Activated naive CD4-positive, alpha-beta T cell (primary cell): Measurements from ENCODE around the gene ANKS1A.
"Not testable (repeated sequence)": the region's sequence is repeated elsewhere in the genome, so short reads cannot be mapped to it uniquely, and the experiment has no call there.

Experiments used
- DNase-seq, 4 experiments: peaks; one replicate each; lab custom pipeline; 2025; lab: John Stamatoyannopoulos, UW

The ANKS1A gene

DNA sequence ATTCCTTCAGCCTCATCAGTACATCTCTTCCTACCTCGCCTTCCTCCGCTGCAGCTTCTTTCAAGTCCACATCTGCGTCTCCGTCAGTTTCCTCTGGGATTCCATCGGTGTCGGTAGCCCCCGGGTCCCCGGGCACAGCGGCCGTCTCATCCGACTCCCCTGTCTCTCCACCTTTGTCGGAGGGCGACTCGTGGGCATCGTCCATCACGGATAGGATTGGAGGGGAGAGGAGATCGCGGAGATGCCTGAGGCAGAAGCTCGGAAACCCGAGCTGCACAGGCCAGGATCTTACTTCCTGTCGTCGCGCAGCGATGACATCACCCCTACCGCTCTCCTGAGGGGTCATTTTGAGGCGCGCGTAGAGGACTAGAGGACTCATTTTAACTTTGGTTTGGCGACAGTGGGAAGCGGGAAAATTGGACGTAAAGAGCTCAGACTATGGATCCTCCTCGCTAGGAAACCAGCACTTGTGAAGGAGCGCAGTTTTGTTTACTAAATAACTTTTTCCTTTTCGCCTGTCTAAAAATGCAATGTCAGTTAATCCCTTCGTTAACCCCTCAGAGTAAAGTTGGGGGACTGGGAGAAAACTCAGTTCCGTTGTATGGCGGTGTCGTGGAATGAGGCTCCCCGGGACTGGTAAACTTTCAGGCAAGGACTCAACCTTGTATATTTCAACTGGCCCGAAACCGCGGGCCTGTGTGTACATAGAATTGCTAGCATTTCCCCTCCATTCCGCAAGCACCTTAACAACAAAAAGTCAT, 1.1 kb upstream of the ANKS1A start, which contains the start of gene TAF11:
TSS of gene TAF11 (minus strand) at position 290 of the 761 bp plus-strand sequence. CDS start at position 205, 85 bp downstream.
- peak; percentile 64 to 78 (median 74) for DNase-seq

DNA sequence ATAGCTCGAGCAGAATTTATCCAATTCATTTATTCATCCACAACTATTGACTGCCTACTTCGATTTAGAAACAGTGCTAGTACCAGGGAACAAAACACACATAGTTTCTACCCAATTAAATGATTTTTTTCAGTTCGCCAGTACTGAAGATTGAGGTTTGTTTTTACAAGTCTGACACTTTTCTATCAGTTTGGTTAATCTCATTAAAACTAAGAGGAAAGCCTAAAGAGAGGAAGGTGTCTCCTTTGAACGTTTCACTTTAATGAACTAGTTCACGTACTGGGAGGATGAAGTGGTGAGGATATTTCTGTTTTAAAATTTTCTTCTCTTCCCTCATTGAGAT, 570 bp upstream of the ANKS1A start:
- DNase-seq, result no peak

DNA sequence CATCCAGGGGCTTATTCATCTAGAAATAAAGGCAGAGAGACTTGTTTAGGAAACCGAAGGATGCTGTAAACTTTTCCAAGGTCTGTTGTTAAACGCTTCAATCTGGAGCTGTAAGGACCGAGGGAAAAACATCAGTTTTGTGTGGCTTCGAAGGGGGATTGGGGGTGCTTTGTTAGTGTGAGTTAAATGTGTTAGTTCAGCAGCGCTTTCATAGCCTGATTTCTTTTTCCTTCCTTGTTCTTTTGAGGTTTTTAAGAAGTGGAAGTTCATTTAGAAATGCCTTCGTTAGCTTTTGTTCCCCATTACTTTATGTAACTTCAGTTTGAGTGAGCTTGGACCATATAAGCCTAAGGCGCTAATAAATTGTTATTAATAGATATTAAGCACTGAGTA, 1.5 kb downstream of the ANKS1A start:
- DNase-seq, result no peak

DNA sequence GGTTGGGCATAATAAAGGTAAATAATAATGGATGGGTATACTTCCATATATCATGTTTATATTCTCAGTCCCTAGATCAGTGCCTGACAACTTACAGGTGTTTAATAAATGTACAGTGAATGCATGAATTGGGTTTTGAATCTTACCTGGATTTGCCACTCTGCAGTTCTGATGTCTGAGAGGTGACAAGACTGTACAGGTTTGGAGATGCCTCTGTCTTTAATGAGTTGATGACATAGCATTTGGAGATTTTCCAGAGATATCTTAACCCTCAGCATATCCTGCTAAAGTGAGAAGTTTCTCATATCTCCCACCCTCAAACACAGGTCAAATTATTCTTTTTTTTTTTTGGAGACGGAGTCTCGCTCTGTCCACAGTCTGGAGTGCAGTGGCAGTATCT, 2.2 kb downstream of the ANKS1A start:
- DNase-seq, result no peak

DNA sequence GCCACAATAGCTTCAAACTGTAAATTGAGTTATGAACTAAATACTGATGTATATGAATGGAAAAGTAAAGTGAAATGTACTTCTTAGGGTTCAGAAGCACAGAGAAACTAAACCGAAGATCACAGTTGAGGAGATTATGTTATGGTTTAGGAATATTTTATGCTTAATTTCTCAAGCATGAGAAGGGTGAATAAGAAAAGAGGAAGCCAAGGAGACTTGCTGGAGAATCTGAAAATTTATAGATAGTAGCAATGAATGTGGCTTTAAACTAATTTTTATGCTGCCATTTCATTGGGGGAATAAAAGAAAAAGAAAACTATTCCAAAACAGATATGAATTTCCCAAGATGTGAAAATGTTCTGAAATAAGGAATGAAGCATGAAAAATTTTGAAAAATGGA, 5.6 kb downstream of the ANKS1A start:
- no peak for DNase-seq

DNA sequence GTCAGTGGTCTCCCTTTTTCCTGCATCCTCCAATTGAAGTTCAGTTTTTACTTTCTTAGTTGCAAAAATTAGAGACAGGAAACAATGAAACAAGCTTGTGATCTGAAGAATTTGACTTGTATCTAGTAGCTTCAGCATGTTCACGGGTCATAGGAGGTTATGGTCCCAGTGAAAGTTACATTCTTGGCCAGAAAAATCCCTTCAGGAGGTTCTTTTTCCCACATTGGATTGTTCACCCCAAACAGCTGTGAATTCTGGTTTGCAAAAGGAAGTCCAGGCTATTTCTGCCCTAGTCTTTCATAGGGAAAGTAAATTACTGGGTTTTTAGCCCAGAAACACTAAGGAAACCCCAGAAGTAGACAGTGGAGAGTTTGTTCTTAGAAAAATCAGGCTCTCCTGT, 8.1 kb downstream of the ANKS1A start:
- no peak for DNase-seq

DNA sequence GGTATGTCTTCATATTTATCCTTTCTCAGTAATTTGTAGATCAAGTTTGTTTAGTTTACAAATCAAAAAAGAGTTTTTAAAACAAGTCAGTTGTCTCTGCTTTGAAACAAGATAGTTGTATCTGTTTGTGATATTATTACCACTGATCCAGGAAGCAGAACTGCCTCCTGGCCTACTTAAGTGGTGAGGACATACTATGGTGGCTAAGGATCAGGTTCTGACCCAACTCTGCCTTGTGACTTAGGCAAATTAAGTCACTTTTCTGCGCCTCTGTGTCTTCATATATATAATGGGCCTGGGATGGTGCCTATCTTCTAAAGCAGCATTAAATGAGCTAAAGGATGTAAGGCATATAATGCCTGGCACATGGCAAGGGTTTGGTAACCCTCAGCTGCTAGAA, 8.7 kb downstream of the ANKS1A start:
- no peak for DNase-seq

DNA sequence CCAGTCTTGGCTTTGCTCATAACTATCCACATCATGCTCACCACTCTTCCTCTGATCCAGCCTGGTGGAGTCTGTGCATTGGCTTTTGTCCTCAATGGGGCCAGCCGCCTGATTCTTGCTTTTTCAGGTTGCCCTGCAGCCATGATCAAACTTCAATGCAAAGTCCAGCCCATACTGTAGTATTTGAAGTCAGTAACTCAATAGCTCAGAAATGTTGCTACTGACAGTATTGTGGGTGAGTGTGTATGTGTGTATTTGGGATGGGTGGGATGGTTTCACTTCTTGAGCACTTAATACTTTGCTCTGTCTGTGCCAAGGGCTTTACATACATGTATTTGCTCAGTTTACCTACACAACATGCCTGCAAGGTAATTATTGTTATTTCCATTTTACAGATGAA, 10.7 kb downstream of the ANKS1A start:
- not testable (repeated sequence) for DNase-seq

DNA sequence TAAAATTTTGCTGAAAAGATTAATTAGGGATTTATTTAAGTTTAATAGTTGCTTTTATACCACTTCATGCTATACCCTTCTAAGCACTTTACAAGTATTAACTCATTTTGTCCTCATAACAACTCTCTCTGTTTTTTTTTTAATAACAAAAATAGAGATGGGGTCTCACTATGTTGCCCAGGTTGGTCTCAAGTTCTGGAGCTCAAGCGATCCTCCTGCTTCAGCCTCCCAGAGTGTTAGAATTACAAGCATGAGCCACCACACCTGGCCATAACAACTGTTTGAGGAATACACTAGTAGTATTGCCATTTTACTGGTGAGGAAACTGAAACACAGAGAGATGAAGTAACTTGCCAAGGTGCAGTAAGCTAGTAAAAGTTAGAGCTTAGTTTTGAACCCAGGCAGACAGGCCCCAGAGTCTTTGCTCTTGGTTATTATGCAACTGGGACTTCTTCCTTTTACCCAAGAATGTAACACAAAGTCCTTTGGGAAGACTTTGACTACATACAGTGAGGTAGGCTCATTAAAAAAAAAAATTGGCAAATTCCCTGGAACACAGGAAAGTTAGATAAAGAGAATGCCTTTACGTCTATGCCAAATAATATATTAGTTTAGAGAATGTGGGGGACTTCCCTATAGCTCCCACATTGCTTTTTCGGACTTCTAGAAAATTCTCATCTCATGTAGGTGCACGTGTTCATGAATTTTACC, 11.4 kb downstream of the ANKS1A start:
- no peak for DNase-seq

DNA sequence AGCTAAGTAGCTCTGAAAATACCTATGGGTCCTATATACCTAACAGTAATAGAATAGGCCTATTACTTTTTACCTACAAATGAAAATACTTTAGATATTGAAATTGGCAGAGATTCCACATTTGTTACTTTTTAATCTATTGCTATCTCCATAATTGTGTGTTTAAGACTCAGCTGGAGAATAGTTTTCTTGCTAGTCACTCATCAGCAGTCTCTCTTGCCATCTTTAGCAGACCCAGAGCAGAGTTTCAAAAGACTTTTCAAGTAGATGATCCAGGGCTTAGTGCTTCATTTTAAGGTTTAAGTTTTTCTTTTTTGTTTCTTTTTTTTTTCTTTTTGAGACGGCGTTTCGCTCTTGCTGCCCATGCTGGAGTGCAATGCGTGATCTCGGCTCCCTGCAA, 12.9 kb downstream of the ANKS1A start:
- no peak for DNase-seq

DNA sequence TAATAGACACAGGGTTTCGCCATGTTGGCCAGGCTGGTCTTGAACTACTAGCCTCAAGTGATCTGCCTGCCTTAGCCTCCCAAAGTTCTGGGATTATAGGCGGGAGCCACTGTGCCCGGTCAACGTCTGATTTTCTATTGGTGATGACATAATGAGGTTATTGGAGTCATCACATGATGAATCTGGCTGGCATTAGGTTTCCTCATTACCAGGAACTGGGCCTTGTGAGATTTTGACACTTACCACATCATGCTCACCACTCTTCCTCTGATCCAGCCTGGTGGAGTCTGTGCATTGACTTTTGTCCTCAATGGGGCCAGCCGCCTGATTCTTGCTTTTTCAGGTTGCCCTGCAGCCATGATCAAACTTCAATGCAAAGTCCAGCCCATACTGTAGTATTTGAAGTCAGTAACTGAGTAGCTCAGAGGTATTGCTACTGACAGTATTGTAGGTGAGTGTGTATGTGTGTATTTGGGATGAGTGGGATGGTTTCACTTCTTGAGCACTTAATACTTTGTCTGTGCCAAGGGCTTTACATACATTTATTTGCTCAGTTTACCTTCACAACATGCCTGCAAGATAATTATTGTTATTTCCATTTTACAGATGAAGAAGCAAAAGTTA, 16.0 kb downstream of the ANKS1A start:
- no peak for DNase-seq

DNA sequence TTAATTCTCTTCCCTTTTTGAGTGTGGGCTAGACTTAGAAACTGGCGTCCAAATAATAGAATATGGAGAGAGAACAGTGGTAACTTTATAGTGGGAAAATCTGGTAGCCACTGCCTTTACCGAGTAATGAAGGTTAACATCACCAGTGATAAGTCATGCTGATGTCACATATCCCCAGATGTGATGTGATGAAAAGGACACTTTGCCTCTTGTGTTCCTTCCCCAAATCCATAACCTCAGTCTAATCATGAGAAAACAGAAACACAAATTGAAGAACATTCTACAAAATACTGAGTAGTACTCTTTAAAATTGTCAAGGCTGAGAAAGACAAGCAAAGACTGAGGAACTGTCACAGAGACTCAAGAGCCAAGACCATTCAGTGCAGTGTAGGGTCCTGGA, 17.8 kb downstream of the ANKS1A start:
- DNase-seq, result no peak

DNA sequence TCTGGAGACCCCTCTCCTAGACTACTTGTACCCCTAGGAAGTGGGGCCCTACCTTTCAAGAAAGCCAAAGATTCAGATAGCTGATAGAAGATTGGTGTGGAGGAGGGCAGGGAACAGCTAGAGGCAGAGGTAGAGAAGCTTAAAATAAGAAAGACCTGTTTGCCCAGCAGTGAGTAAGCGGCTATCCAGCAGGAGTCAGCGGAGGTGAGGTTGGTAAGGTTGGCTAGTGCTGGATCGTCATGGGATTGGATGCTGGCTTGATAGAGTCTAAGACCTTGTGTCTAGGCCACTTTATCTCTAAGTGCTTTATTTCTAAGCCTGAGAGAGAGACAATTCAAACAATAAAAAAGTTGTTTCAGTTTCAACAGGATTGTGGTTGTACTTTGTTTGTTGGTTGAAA, 19.1 kb downstream of the ANKS1A start:
- no peak for DNase-seq

DNA sequence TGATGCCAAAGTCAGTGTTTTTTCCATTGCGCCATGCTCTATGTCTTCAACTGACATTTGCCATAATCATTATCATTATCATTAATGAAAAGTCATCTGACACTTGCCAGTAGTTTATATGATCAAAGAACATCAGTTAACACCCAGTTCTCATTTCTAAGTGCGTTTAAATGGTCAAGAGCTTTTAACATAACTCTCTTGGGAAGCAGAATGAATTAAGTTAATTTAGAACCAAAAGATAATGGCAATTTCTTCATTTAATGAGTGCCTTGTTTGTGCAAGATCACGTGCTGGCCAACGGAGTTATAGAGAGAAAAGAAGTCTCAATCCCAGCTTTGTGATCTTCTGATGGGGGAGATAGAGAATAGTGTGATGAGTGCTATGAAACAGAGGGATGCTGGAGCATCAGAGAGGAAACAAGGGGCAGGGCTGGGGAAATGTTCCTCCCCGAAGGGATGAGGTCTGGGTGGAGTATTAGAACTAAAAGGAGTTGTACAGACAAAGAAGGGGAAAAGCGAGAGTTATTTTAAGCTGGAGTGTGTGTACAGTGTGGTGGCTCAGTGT, 20.3 kb downstream of the ANKS1A start:
- no peak for DNase-seq

DNA sequence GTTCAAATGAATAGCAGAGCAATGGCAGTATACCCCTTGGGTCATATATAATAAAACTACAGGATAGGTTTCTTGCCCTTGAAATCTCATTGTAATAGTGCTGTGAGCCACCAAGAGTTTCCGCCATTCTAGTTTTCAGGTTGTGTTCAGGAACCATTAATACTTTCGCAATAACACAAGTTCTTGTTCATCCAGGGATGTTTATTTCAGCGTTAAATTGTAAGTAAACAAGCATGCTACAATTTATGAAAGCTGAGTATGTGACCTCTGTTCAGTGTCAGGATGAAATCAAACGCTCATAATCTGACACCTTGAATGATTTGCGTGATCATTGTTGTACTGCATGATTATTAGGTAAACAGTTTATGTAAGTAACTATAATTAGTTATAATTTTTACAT, 22.8 kb downstream of the ANKS1A start:
- no peak for DNase-seq

DNA sequence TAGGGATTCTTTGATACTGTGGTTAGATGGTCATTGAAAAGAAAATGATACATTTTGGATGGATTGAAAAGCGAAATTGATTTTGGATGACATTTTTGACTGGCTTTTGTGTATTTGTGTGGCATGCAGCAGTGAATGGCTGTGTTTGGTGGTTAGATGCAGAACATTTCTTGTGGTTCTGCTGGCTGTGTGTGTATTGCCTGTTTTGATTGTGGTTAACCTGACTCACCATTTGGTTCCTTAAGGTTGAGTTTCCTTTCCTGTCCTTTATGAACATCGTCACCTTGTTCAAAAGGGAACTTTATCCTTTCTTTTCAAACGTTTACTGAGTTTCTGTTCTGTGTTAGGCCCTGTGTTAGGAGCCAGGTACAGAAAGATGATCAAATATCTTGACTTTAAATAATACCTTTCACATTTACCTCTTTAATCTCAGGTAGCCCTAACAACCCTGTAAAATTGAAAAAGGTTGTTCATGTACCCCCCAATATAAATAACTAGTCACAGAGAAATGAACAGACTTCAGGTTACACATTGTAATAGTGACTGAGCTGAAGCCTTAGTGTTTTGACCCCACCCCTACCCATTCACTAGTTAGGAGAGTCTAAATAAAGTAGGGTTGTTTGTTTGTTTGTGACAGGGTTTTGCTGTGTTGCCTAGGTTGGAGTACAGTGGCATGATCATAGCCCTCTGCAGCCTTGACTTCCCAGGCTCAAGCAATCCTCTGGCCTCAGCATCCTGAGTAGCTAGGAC, 23.8 kb downstream of the ANKS1A start:
- DNase-seq, result no peak

DNA sequence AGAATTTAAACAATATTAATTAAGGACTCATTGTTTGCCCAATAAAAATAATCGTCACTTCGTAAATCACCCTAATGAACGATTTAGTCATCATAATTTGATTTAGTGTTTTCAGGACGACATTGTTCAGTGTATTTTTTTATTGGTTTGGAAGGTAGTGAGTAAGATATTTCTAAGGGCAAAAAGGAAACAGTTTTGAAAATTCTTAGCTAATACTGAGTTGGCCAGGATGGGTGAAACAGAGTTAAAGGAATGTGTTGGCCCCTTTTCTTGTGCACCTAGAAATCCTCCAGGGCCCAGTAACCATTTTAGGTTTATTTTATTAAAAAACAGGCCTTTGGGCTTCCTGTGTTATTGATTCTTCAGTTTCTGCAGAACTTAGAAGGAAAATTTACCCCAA, 25.3 kb downstream of the ANKS1A start:
- no peak for DNase-seq

DNA sequence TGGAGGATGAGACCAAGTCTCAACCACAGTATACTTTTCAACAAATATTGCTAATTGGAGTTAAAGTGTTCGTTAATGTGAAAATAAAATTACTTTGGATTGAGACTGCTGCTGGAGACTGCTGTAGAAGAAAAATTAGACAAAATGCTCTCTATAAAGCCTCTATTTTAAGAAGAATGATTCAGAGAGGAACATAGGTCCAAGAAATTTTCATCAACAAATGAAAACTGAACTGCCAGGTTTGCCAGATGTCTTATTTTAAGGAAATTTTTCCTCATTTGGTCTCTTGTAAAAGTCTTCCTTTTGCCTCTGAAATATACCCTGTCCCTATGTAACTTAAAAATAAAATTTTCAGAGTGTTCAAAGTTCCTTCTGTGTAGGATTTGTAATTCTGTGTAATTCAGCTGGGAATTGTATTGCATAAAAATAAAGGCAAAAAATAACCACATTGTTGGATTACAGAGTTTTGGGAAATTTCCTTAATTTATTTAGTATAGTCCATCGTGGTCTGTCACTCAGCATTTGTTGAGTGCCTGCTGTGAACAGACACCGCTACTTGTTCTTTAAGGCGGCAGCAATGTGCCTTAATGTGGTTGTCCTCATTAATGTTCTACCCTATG, 27.4 kb downstream of the ANKS1A start:
- no peak for DNase-seq

DNA sequence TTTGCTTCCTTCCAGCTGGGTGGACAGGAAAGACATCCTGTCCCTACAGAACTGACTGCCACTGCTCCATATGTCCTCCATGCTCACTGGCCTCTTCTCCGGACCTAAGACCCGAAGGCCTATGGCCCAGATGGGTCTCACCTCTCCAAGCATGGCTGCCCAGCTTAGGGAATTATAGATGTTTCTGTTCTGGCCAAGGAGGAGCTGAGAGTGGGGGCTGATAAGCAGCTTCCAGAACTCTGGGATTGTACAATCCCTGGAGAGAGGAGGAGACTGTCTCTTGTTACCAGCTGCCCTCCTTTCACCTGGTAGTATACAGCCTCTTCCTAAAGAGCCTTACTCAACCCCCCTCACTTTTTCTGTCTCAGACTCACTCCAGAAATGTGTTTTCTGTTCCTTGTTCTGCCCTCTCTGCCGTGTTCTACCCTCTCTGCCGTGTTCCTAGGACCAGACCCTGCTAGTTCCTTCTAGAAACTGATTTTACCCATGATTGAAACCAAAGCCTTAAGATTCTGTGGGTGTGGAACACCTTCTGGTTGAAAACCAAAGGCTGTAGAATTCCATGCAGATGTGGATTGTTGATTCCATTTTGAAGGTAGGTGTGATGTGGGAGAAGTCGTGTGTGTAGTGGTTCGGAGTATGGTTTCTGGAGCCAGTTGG, 28.7 kb downstream of the ANKS1A start:
- DNase-seq, result no peak

DNA sequence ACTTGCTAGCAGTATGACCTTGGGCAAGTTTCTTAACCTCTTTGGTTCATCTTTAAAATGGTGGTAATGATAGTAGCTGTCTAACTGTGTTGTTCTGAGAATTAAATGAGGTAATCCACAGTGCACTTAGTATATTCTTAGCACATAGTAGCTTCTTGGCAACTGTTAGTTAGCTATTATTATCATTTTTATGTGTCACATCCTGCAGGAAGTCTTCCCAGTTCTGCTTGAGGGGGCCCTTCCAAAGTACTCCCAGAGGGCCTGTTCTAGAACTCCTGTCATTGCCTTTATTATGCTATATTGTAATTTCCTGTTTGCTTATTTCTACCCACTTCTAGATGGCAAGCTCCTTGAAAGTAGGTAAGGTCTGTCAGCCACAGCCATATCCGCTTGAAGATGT, 30.6 kb downstream of the ANKS1A start:
- DNase-seq, result no peak

DNA sequence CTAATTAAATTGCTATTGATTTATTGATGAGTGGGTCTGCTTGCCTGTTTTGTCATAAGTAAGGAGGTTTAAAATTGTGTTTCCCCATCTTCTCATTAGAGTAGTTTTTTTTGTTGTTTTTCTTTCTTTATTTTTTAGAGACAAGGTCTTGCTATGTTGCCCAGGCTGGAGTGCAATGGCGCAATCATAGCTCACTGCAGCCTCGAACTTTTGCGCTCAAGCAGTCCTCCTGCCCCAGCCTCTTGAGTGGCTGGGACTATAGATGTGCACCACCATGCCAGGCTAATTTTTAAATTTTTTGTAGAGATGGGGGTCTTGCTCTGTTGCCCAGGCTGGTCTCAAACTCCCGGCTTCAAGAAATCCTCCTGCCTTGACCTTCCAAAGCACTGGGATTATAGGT, 31.0 kb downstream of the ANKS1A start:
- DNase-seq, result no peak
